HepG2 (cell line): ENCODE results near the gene ZKSCAN8. TPM values are rescaled to one million over a fixed set of nuclear protein-coding genes. Genes with fewer than 3 reads are reported as not detected.

ENCODE experiments used
- ARHGAP35 ChIP-seq: sonication (generic); formaldehyde crosslinking; IDR thresholded peaks from 2 replicates; pipeline ENCODE4 v1.9.0; 2022; ENCODE audit warnings: mild to moderate bottlenecking, inconsistent platforms, moderate library complexity, missing genetic modification reagents, borderline replicate concordance
- DNMT3B ChIP-seq: conservative IDR thresholded peaks from 2 replicates; pipeline ENCODE4 v1.6.1; 2016; ENCODE audit warnings: missing biosample characterization, control low read depth
- FOXK2 ChIP-seq: fragments of 450-650 bp; IDR thresholded peaks from 2 replicates; pipeline ENCODE4 v1.6.1; 2016
- JUND ChIP-seq: sonication (generic); formaldehyde crosslinking; IDR thresholded peaks from 2 replicates; pipeline ENCODE4 v1.8.0; 2022; ENCODE audit warnings: mild to moderate bottlenecking, missing genetic modification reagents
- MATR3 ChIP-seq: sonication (generic); formaldehyde crosslinking; IDR thresholded peaks from 2 replicates; pipeline ENCODE4 v1.4.0; 2020; ENCODE audit warnings: missing genetic modification reagents
- NFIB ChIP-seq: sonication (generic); formaldehyde crosslinking; IDR thresholded peaks from 2 replicates; pipeline ENCODE4 v1.9.0; 2021; ENCODE audit warnings: missing genetic modification reagents, mild to moderate bottlenecking, borderline replicate concordance
- YEATS4 ChIP-seq: sonication (generic); formaldehyde crosslinking; IDR thresholded peaks from 2 replicates; pipeline ENCODE4 v1.4.0; 2020; ENCODE audit warnings: missing genetic modification reagents, borderline replicate concordance
- ZNF44 ChIP-seq: sonication (generic); formaldehyde crosslinking; IDR thresholded peaks from 2 replicates; pipeline ENCODE4 v1.5.1; 2020; ENCODE audit warnings: mild to moderate bottlenecking, missing genetic modification reagents
- ZNF451 ChIP-seq: sonication (generic); formaldehyde crosslinking; IDR thresholded peaks from 2 replicates; pipeline ENCODE4 v1.5.0; 2020; ENCODE audit warnings: mild to moderate bottlenecking, missing genetic modification reagents
- ZNF468 ChIP-seq: sonication (generic); formaldehyde crosslinking; IDR thresholded peaks from 2 replicates; pipeline ENCODE4 v1.8.0; 2022; ENCODE audit warnings: mild to moderate bottlenecking, moderate library complexity, missing genetic modification reagents
- ZNF556 ChIP-seq: sonication (generic); formaldehyde crosslinking; IDR thresholded peaks from 2 replicates; pipeline ENCODE4 v1.4.0; 2020; ENCODE audit warnings: mild to moderate bottlenecking, missing genetic modification reagents, borderline replicate concordance
- ZNF597 ChIP-seq: sonication (generic); formaldehyde crosslinking; IDR thresholded peaks from 2 replicates; pipeline ENCODE4 v1.5.0; 2020; ENCODE audit warnings: missing genetic modification reagents
- ZNF784 ChIP-seq: sonication (generic); formaldehyde crosslinking; IDR thresholded peaks from 2 replicates; pipeline ENCODE4 v1.5.1; 2020; ENCODE audit warnings: missing genetic modification reagents, mild to moderate bottlenecking, borderline replicate concordance
- ZNF792 ChIP-seq: IDR thresholded peaks from 2 replicates; pipeline ENCODE4 v1.6.1; 2016
- polyA plus RNA-seq, 8 experiments: library from polyadenylated mRNA; depleted of rRNA in 3 of 8; stranded (reverse) in 7 of 8; unstranded in 1 of 8; fragments of >200 nt; fragmentation: Illumina TruSeq in 4 of 8; extraction: Trizol in 4 of 8; gene quantifications; 2 replicates each; pipeline versions ENCODE4 v1.2.1 to v1.2.3, GENCODE V29; 2011 to 2016; ENCODE audit warnings: low read depth in 4 of 8, missing spikeins in 1 of 8, mixed read lengths in 1 of 8; ENCODE audit not compliant: insufficient read depth in 1 of 8
- total RNA-seq, 5 experiments: library from RNA; depleted of rRNA; stranded (reverse); fragments of >200 nt; fragmentation: Illumina TruSeq; extraction: Trizol; gene quantifications; 2 replicates each; pipeline ENCODE4 v1.2.3, GENCODE V29; 2016; ENCODE audit warnings: low read depth in 1 of 5
- TF ChIP-seq, protein P1 (sequence below): sonication (generic); formaldehyde crosslinking; IDR thresholded peaks from 2 replicates; pipeline ENCODE4; 2020; ENCODE audit warnings: missing genetic modification reagents, mild to moderate bottlenecking, borderline replicate concordance
- TF ChIP-seq, protein P2 (sequence below): sonication (generic); formaldehyde crosslinking; IDR thresholded peaks from 2 replicates; pipeline ENCODE4 v1.8.1; 2023; ENCODE audit warnings: missing genetic modification reagents, inconsistent platforms, borderline replicate concordance
- TF ChIP-seq, protein P3 (sequence below): sonication (generic); formaldehyde crosslinking; IDR thresholded peaks from 2 replicates; pipeline ENCODE4 v1.4.0; 2020; ENCODE audit warnings: missing genetic modification reagents

Gene ZKSCAN8
- total and polyA plus RNA-seq, 2 of the 13 experiments (the other 11 are each of a cell fraction or from before 2014, with no cell fraction given), result 12.4 to 20.9 TPM

DNA sequence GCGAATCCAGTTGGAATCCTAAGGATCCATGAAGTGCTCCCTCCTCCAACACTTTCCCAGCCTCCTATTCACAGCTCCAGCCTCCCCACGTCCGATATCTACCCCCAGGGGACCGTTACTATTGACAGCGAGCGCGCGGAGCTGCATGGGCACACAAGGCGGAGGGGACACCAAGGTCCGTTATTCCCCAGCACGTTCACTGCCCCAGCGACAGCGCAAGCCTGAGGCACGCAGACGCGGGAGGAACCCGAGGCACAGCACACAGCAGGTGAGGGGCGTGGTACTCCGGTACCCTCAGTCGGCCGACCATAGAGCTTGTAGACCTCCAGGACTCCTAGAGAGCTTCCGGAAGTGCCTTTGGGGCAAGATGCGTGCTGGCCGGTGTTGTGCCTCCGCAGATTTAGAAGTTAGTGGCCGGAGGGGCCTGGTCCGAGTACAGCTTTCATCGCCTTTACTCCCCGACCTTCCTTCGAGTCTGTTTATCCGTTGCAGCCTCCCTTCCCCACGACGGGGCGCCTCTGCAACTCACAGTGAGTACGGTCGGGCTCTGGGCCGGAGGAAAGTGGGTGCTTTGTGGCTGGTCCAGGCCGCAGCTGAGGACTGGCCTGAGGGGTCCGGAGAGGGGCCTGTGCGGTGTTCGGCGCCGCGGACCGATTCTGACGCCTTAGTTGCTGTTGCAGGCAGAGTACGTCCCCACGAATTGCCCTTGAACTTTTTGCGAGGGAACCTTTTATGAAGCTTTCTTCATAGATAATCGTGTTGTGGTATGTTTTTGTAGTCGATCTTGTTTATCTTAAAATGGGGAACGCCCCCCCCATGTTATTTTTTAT, at the start of gene ZKSCAN8 (continued):
- TF ChIP-seq ZNF784 (CRISPR knock-in tag) (peak; percentile 98), ARHGAP35 (CRISPR knock-in tag) (no peak), ZNF597 (CRISPR knock-in tag) (no peak), FOXK2 (peak; percentile 68; the same call in 1 of the 2 replicates), JUND (CRISPR knock-in tag) (peak; percentile 36; the same call in 1 of the 2 replicates), DNMT3B (CRISPR knock-in tag) (peak; percentile 86; the same call in 1 of the 2 replicates), ZNF44 (peak; percentile 97; the same call in 1 of the 2 replicates), ZNF792 (CRISPR knock-in tag) (0 out of 2 replicates have a peak, but pooled peaks have one; percentile 70), ZNF556 (peak; percentile 90; the same call in 1 of the 2 replicates), ZNF468 (peak; percentile 86; the same call in 1 of the 2 replicates), ZNF451 (peak; percentile 92; the same call in 1 of the 2 replicates), MATR3 (CRISPR knock-in tag) (no peak), NFIB (no peak), YEATS4 (CRISPR knock-in tag) (peak; percentile 98)
- TF ChIP-seq, protein P1, sequence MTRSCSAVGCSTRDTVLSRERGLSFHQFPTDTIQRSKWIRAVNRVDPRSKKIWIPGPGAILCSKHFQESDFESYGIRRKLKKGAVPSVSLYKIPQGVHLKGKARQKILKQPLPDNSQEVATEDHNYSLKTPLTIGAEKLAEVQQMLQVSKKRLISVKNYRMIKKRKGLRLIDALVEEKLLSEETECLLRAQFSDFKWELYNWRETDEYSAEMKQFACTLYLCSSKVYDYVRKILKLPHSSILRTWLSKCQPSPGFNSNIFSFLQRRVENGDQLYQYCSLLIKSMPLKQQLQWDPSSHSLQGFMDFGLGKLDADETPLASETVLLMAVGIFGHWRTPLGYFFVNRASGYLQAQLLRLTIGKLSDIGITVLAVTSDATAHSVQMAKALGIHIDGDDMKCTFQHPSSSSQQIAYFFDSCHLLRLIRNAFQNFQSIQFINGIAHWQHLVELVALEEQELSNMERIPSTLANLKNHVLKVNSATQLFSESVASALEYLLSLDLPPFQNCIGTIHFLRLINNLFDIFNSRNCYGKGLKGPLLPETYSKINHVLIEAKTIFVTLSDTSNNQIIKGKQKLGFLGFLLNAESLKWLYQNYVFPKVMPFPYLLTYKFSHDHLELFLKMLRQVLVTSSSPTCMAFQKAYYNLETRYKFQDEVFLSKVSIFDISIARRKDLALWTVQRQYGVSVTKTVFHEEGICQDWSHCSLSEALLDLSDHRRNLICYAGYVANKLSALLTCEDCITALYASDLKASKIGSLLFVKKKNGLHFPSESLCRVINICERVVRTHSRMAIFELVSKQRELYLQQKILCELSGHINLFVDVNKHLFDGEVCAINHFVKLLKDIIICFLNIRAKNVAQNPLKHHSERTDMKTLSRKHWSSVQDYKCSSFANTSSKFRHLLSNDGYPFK (CRISPR knock-in tag), result peak; percentile 98
- TF ChIP-seq, protein P2, sequence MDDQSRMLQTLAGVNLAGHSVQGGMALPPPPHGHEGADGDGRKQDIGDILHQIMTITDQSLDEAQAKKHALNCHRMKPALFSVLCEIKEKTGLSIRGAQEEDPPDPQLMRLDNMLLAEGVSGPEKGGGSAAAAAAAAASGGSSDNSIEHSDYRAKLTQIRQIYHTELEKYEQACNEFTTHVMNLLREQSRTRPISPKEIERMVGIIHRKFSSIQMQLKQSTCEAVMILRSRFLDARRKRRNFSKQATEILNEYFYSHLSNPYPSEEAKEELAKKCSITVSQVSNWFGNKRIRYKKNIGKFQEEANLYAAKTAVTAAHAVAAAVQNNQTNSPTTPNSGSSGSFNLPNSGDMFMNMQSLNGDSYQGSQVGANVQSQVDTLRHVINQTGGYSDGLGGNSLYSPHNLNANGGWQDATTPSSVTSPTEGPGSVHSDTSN (CRISPR knock-in tag), result no peak; the same call in 1 of the 2 replicates
- TF ChIP-seq, protein P3, sequence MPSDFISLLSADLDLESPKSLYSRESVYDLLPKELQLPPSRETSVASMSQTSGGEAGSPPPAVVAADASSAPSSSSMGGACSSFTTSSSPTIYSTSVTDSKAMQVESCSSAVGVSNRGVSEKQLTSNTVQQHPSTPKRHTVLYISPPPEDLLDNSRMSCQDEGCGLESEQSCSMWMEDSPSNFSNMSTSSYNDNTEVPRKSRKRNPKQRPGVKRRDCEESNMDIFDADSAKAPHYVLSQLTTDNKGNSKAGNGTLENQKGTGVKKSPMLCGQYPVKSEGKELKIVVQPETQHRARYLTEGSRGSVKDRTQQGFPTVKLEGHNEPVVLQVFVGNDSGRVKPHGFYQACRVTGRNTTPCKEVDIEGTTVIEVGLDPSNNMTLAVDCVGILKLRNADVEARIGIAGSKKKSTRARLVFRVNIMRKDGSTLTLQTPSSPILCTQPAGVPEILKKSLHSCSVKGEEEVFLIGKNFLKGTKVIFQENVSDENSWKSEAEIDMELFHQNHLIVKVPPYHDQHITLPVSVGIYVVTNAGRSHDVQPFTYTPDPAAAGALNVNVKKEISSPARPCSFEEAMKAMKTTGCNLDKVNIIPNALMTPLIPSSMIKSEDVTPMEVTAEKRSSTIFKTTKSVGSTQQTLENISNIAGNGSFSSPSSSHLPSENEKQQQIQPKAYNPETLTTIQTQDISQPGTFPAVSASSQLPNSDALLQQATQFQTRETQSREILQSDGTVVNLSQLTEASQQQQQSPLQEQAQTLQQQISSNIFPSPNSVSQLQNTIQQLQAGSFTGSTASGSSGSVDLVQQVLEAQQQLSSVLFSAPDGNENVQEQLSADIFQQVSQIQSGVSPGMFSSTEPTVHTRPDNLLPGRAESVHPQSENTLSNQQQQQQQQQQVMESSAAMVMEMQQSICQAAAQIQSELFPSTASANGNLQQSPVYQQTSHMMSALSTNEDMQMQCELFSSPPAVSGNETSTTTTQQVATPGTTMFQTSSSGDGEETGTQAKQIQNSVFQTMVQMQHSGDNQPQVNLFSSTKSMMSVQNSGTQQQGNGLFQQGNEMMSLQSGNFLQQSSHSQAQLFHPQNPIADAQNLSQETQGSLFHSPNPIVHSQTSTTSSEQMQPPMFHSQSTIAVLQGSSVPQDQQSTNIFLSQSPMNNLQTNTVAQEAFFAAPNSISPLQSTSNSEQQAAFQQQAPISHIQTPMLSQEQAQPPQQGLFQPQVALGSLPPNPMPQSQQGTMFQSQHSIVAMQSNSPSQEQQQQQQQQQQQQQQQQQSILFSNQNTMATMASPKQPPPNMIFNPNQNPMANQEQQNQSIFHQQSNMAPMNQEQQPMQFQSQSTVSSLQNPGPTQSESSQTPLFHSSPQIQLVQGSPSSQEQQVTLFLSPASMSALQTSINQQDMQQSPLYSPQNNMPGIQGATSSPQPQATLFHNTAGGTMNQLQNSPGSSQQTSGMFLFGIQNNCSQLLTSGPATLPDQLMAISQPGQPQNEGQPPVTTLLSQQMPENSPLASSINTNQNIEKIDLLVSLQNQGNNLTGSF (CRISPR knock-in tag), result no peak; the same call in 1 of the 2 replicates
